Natural killer cell treated with Interleukin-12 subunit alpha and Interleukin-12 subunit beta and Interleukin-15 and Interleukin-18, amount 100 ng/mL, for 72 hours (primary cell): ENCODE data around the gene FGD4. TPM values are rescaled to one million over a fixed set of nuclear protein-coding genes. Genes with fewer than 3 reads are reported as not detected.
A peak's percentile ranks its signal among the peaks of the same experiment; 100 is the strongest.

Source experiments
- ATAC-seq, 2 donors: fragments of 150-1000 bp; cut with Tn5 transposase in 1 of 2; sonication (Bioruptor Pico), chemical (Tn5 transposase) in 1 of 2; 2 replicates each; pipeline ENCODE4 v1.10.0; 2021
- DNase-seq: peaks from one replicate; pipeline ENCODE4 v3.0.0; 2022; ENCODE audit warnings: low spot score
- H3K27ac Mint-ChIP-seq, 2 donors: 1 replicate in 1 of 2; 2 replicates in 1 of 2; pipeline ENCODE4 v1.8.0; 2022; ENCODE audit warnings: mixed read lengths in 2 of 2, mild to moderate bottlenecking in 1 of 2, moderate library complexity in 1 of 2
- H3K27me3 Mint-ChIP-seq, 2 donors: 1 replicate in 1 of 2; 2 replicates in 1 of 2; pipeline ENCODE4 v1.8.0; 2022; ENCODE audit warnings: mixed read lengths in 2 of 2
- H3K36me3 Mint-ChIP-seq: one replicate; pipeline ENCODE4 v1.8.0; 2022; ENCODE audit warnings: mixed read lengths
- H3K4me1 Mint-ChIP-seq, 2 donors: 1 replicate in 1 of 2; 2 replicates in 1 of 2; pipeline ENCODE4 v1.8.0; 2022; ENCODE audit warnings: low read depth in 2 of 2, mixed read lengths in 2 of 2, mild to moderate bottlenecking in 1 of 2
- H3K4me3 Mint-ChIP-seq: one replicate; pipeline ENCODE4 v1.8.0; 2022; ENCODE audit warnings: mixed read lengths
- H3K9me3 Mint-ChIP-seq: 2 replicates; pipeline ENCODE4 v1.8.0; 2022; ENCODE audit warnings: mixed read lengths
- total RNA-seq, 2 donors: library from RNA; stranded (reverse); gene quantifications; one replicate each; pipeline ENCODE4 v1.2.3, GENCODE V29; 2022

Gene FGD4
- total RNA-seq, 2 donors from 2014 or later, result 0.22 to 0.31 TPM

GRCh38 chr12:32534698-32535097 is 135.3 kb downstream of the FGD4 start:
- Mint-ChIP-seq H3K27ac (no peak overlapping the region), H3K27me3 (peaks cover 2 to 9% of the 10 kb centered on the region in 2 donors), H3K4me3 (peak overlapping the region; percentile 60), H3K4me1 (peaks cover 3 to 14% of the 10 kb centered on the region in 2 donors), H3K36me3 (no peaks in the 10 kb centered on the region), H3K9me3 (no peaks in the 10 kb centered on the region)
- ATAC-seq, result no peak
- DNase-seq, result no peak

GRCh38 chr12:32535288-32535999 is 136.1 kb downstream of the FGD4 start:
- H3K4me1 Mint-ChIP-seq, result peaks cover 3 to 14% of the 10 kb centered on the region in 2 donors
- H3K27ac Mint-ChIP-seq, result no peak overlapping the region
- H3K9me3 Mint-ChIP-seq, result no peaks in the 10 kb centered on the region
- H3K4me3 Mint-ChIP-seq, result no peak overlapping the region
- H3K36me3 Mint-ChIP-seq, result no peaks in the 10 kb centered on the region
- ATAC-seq, result peak in 1 of 2 donors; percentile 63
- peaks cover 2 to 9% of the 10 kb centered on the region in 2 donors for H3K27me3 Mint-ChIP-seq
- no peak for DNase-seq

GRCh38 chr12:32536000-32536345 is 136.6 kb downstream of the FGD4 start:
- no peaks in the 10 kb centered on the region for H3K36me3 Mint-ChIP-seq
- DNase-seq (no peak), ATAC-seq (no peak)
- H3K9me3 Mint-ChIP-seq, result no peaks in the 10 kb centered on the region
- H3K27ac Mint-ChIP-seq, result no peak overlapping the region
- peaks cover 2 to 9% of the 10 kb centered on the region in 2 donors for H3K27me3 Mint-ChIP-seq
- H3K4me1 Mint-ChIP-seq, result peaks cover 3 to 14% of the 10 kb centered on the region in 2 donors
- H3K4me3 Mint-ChIP-seq, result no peak overlapping the region

- Mint-ChIP-seq H3K4me1 (no peaks in the 10 kb centered on the region), H3K27ac (no peak overlapping the region), H3K36me3 (no peaks in the 10 kb centered on the region), H3K27me3 (peaks cover 2 to 9% of the 10 kb centered on the region in 2 donors), H3K9me3 (no peaks in the 10 kb centered on the region), H3K4me3 (no peak overlapping the region)
- DNase-seq (no peak), ATAC-seq (no peak)
Measured at GRCh38 chr12:32541754-32542374, 142.5 kb downstream of the FGD4 start.

- H3K9me3 Mint-ChIP-seq, result no peaks in the 10 kb centered on the region
- H3K27ac Mint-ChIP-seq, result no peak overlapping the region
- H3K27me3 Mint-ChIP-seq, result peaks cover 0 to 2% of the 10 kb centered on the region in 2 donors
- no peaks in the 10 kb centered on the region for H3K36me3 Mint-ChIP-seq
- no peak overlapping the region for H3K4me3 Mint-ChIP-seq
- H3K4me1 Mint-ChIP-seq, result no peaks in the 10 kb centered on the region
- DNase-seq, result no peak
- no peak for ATAC-seq
Measured at GRCh38 chr12:32542428-32543229, 143.3 kb downstream of the FGD4 start.

GRCh38 chr12:32544893-32545292 is 145.5 kb downstream of the FGD4 start:
- no peaks in the 10 kb centered on the region for H3K9me3 Mint-ChIP-seq
- no peak overlapping the region for H3K27ac Mint-ChIP-seq
- ATAC-seq, result no peak
- no peak for DNase-seq
- H3K4me3 Mint-ChIP-seq, result no peak overlapping the region
- H3K4me1 Mint-ChIP-seq, result no peaks in the 10 kb centered on the region
- H3K36me3 Mint-ChIP-seq, result no peaks in the 10 kb centered on the region
- no peaks in the 10 kb centered on the region for H3K27me3 Mint-ChIP-seq

- DNase-seq (no peak), ATAC-seq (no peak)
- Mint-ChIP-seq H3K36me3 (no peaks in the 10 kb centered on the region), H3K27me3 (no peaks in the 10 kb centered on the region), H3K27ac (no peak overlapping the region), H3K9me3 (no peaks in the 10 kb centered on the region), H3K4me3 (no peak overlapping the region), H3K4me1 (no peaks in the 10 kb centered on the region)
Measured at GRCh38 chr12:32545413-32545980, 146.1 kb downstream of the FGD4 start.

GRCh38 chr12:32546272-32546671 is 146.9 kb downstream of the FGD4 start:
- no peak overlapping the region for H3K27ac Mint-ChIP-seq
- no peaks in the 10 kb centered on the region for H3K9me3 Mint-ChIP-seq
- no peak overlapping the region for H3K4me3 Mint-ChIP-seq
- no peak for DNase-seq
- no peaks in the 10 kb centered on the region for H3K27me3 Mint-ChIP-seq
- no peaks in the 10 kb centered on the region for H3K4me1 Mint-ChIP-seq
- ATAC-seq, result peak in 1 of 2 donors; percentile 24
- H3K36me3 Mint-ChIP-seq, result no peaks in the 10 kb centered on the region

- H3K4me1 Mint-ChIP-seq, result no peaks in the 10 kb centered on the region
- no peak for ATAC-seq
- no peaks in the 10 kb centered on the region for H3K27me3 Mint-ChIP-seq
- no peaks in the 10 kb centered on the region for H3K9me3 Mint-ChIP-seq
- DNase-seq, result no peak
- H3K36me3 Mint-ChIP-seq, result no peaks in the 10 kb centered on the region
- H3K27ac Mint-ChIP-seq, result no peak overlapping the region
- H3K4me3 Mint-ChIP-seq, result no peak overlapping the region
Measured at GRCh38 chr12:32548691-32549281, 149.4 kb downstream of the FGD4 start.

GRCh38 chr12:32549675-32550079 is 150.3 kb downstream of the FGD4 start:
- no peaks in the 10 kb centered on the region for H3K4me1 Mint-ChIP-seq
- no peak for ATAC-seq

GRCh38 chr12:32551058-32551457 is 151.7 kb downstream of the FGD4 start:
- DNase-seq, result no peak
- H3K27me3 Mint-ChIP-seq, result peaks cover 0 to 12% of the 10 kb centered on the region in 2 donors
- H3K4me3 Mint-ChIP-seq, result no peak overlapping the region
- no peak for ATAC-seq
- H3K9me3 Mint-ChIP-seq, result no peaks in the 10 kb centered on the region
- no peak overlapping the region for H3K27ac Mint-ChIP-seq
- H3K4me1 Mint-ChIP-seq, result no peaks in the 10 kb centered on the region
- no peaks in the 10 kb centered on the region for H3K36me3 Mint-ChIP-seq

More at GRCh38 chr12:32549675-32550079, 150.3 kb downstream of the FGD4 start:
- no peak overlapping the region for H3K4me3 Mint-ChIP-seq
- peaks cover 0 to 6% of the 10 kb centered on the region in 2 donors for H3K27me3 Mint-ChIP-seq
- H3K9me3 Mint-ChIP-seq, result no peaks in the 10 kb centered on the region
- no peaks in the 10 kb centered on the region for H3K36me3 Mint-ChIP-seq
- DNase-seq, result no peak
- H3K27ac Mint-ChIP-seq, result no peak overlapping the region

GRCh38 chr12:32558903-32559302 is 159.5 kb downstream of the FGD4 start:
- peak; percentile 33 to 62 for ATAC-seq
- Mint-ChIP-seq H3K27me3 (peaks cover 0 to 12% of the 10 kb centered on the region in 2 donors), H3K4me3 (no peak overlapping the region), H3K27ac (no peak overlapping the region), H3K9me3 (no peaks in the 10 kb centered on the region), H3K36me3 (no peaks in the 10 kb centered on the region), H3K4me1 (peaks cover 0 to 6% of the 10 kb centered on the region in 2 donors)
- no peak for DNase-seq

GRCh38 chr12:32559434-32559833 is 160.1 kb downstream of the FGD4 start:
- peaks cover 0 to 8% of the 10 kb centered on the region in 2 donors for H3K27me3 Mint-ChIP-seq
- DNase-seq (no peak), ATAC-seq (no peak)
- H3K4me1 Mint-ChIP-seq, result peaks cover 0 to 6% of the 10 kb centered on the region in 2 donors
- H3K4me3 Mint-ChIP-seq, result no peak overlapping the region
- H3K27ac Mint-ChIP-seq, result no peak overlapping the region
- no peaks in the 10 kb centered on the region for H3K9me3 Mint-ChIP-seq
- H3K36me3 Mint-ChIP-seq, result no peaks in the 10 kb centered on the region
